GM18870 (cell line): ENCODE measurements around the gene TMPRSS3.

Experiments
- ATAC-seq: cut with Tn5 transposase; IDR thresholded peaks from one replicate; pipeline ENCODE4 v1.9.1; 2021; ENCODE audit warnings: moderate library complexity; ENCODE audit not compliant: unreplicated experiment

TMPRSS3 gene

GRCh38 chr21:42338729-42339715, 56.8 kb downstream of the TMPRSS3 start:
- no peak for ATAC-seq

GRCh38 chr21:42337830-42338728, 57.8 kb downstream of the TMPRSS3 start:
- ATAC-seq, result no peak

- no peak for ATAC-seq
Observed at GRCh38 chr21:42337276-42337675, 58.6 kb downstream of the TMPRSS3 start.

- no peak for ATAC-seq
Observed at GRCh38 chr21:42336054-42336453, 59.8 kb downstream of the TMPRSS3 start.

GRCh38 chr21:42332557-42333317, 63.1 kb downstream of the TMPRSS3 start:
- ATAC-seq, result no peak

- no peak for ATAC-seq
Observed at GRCh38 chr21:42331660-42332059, 64.2 kb downstream of the TMPRSS3 start.

GRCh38 chr21:42330380-42331371, 65.2 kb downstream of the TMPRSS3 start:
- ATAC-seq, result no peak

- ATAC-seq, result no peak
Observed at GRCh38 chr21:42324896-42325295, 71.0 kb downstream of the TMPRSS3 start.
